Pulmonary artery endothelial cell (primary cell): ENCODE data around the gene PTGFR. TPM values are rescaled to one million over a fixed set of nuclear protein-coding genes. Genes with fewer than 3 reads are reported as not detected.

Experiments
- DNase-seq: peaks from one replicate; pipeline ENCODE4 v3.0.0-alpha.2; 2011; ENCODE audit warnings: low read depth, low spot score
- total RNA-seq: library from RNA; depleted of rRNA; stranded (reverse); fragments of >200 nt; gene quantifications from 2 replicates; pipeline ENCODE4 v1.2.3, GENCODE V29; 2014

Gene PTGFR
- total RNA-seq, 1 donor from 2014 or later: 0.13 TPM

GRCh38 chr1:78587211-78587610 is 96.4 kb downstream of the PTGFR start:
- no peak for DNase-seq

Other genes starting within 250 kb of the PTGFR start
- 3.8 and 4.7 TPM in 2 replicates for gene IFI44L, start 129.5 kb downstream of the PTGFR start, total RNA-seq
- 18.1 and 35.6 TPM in 2 replicates for gene IFI44, start 158.9 kb downstream of the PTGFR start, total RNA-seq